HL-60 (cell line): ENCODE results near the gene GPR52.

Experiments
- GABPA ChIP-seq: IDR thresholded peaks from 2 replicates; pipeline ENCODE4 v1.6.1; 2012; ENCODE audit warnings: low read depth
- POLR2AphosphoS5 ChIP-seq: IDR thresholded peaks from 2 replicates; pipeline ENCODE4 v1.6.1; 2012; ENCODE audit warnings: low read depth
- REST ChIP-seq: IDR thresholded peaks from 2 replicates; pipeline ENCODE4 v1.6.1; 2012; ENCODE audit warnings: low read depth; ENCODE audit not compliant: insufficient replicate concordance
- SPI1 ChIP-seq: IDR thresholded peaks from 2 replicates; pipeline ENCODE4 v1.6.1; 2012; ENCODE audit warnings: low read depth, mild to moderate bottlenecking, borderline replicate concordance
- TF ChIP-seq, protein P1 (sequence below): IDR thresholded peaks from one replicate; pipeline ENCODE4 v1.5.1; 2011; ENCODE audit warnings: low read length, control low read depth, inconsistent platforms; ENCODE audit not compliant: insufficient read depth

DNA sequence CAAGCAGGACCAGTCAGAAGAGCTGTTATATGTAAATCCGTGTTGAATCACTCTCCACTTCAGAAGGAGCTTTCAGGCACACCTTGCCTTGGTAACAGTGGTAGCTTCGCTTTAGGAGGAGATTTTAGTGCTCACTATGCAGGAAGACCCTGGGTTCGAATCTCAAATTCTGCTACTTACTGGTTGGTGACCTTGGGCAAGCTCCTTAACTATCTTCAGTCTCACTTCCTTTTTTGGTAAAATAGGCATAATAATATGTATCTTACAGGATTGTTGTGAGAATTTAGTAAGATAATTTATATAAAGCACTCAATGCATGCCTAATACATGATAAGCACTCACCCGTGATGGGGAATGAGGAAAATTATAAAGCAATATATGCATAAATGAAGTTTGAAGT is 46.7 kb upstream of the GPR52 start:
- TF ChIP-seq REST (no peak), GABPA (no peak), POLR2AphosphoS5 (no peak), SPI1 (no peak)
- TF ChIP-seq, protein P1, sequence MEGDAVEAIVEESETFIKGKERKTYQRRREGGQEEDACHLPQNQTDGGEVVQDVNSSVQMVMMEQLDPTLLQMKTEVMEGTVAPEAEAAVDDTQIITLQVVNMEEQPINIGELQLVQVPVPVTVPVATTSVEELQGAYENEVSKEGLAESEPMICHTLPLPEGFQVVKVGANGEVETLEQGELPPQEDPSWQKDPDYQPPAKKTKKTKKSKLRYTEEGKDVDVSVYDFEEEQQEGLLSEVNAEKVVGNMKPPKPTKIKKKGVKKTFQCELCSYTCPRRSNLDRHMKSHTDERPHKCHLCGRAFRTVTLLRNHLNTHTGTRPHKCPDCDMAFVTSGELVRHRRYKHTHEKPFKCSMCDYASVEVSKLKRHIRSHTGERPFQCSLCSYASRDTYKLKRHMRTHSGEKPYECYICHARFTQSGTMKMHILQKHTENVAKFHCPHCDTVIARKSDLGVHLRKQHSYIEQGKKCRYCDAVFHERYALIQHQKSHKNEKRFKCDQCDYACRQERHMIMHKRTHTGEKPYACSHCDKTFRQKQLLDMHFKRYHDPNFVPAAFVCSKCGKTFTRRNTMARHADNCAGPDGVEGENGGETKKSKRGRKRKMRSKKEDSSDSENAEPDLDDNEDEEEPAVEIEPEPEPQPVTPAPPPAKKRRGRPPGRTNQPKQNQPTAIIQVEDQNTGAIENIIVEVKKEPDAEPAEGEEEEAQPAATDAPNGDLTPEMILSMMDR, result no peak
